Measurements from ENCODE around the gene KCNJ15. TPM values are rescaled to one million over a fixed set of nuclear protein-coding genes. Genes with fewer than 3 reads are reported as not detected.

KCNJ15 gene
- total and polyA plus RNA-seq, 2 of the 8 experiments (the other 6 are each of a cell fraction or from before 2014, with no cell fraction given), result under 0.01 TPM; not detected in 1

GRCh38 chr21:38329162-38329561, 72.4 kb downstream of the KCNJ15 start:
- Histone ChIP-seq H3K9me3 (ENCODE audit: insufficient read depth in 2 of 2, low read depth in 1 of 2, low read length in 1 of 2) (no peaks in the 10 kb centered on the region), H2BK12ac (ENCODE audit: low read depth, low read length) (no peak overlapping the region), H3K27ac (ENCODE audit: low read depth, low read length) (no peak overlapping the region), H2AK5ac (ENCODE audit: low read depth, low read length) (no peak overlapping the region), H3K79me1 (ENCODE audit: low read depth, low read length) (no peaks in the 10 kb centered on the region), H2BK20ac (ENCODE audit: low read length) (no peak overlapping the region), H2BK120ac (replicated peaks; ENCODE audit: low read depth, low read length) (no peak overlapping the region), H4K20me1 (replicated peaks in 1 of 2; ENCODE audit: control insufficient read depth in 1 of 2, insufficient read depth in 2 of 2, low read length in 2 of 2) (no peaks in the 10 kb centered on the region), H2AFZ (ENCODE audit: low read length) (no peak overlapping the region), H3K36me3 (ENCODE audit: control insufficient read depth in 2 of 4, insufficient read depth in 4 of 4, low read length in 3 of 4) (no peaks in the 10 kb centered on the region), H3K79me2 (ENCODE audit: control insufficient read depth in 1 of 2, insufficient read depth in 2 of 2, low read length in 2 of 2) (no peaks in the 10 kb centered on the region), H3K23ac (ENCODE audit: insufficient read length) (no peak overlapping the region), H2BK15ac (ENCODE audit: low read length) (no peak overlapping the region), H3K14ac (ENCODE audit: insufficient read length) (no peak overlapping the region), H3K23me2 (ENCODE audit: low read depth, low read length) (no peaks in the 10 kb centered on the region), H4K91ac (replicated peaks; ENCODE audit: insufficient read length, low read length) (no peak overlapping the region), H3K27me3 (replicated peaks in 1 of 4; ENCODE audit: control insufficient read depth in 3 of 4, extremely low read depth in 1 of 4, insufficient read depth in 3 of 4, low read length in 3 of 4) (no peaks in the 10 kb centered on the region), H3K56ac (replicated peaks; ENCODE audit: insufficient read length, low read depth, low read length) (no peak overlapping the region), H3K18ac (ENCODE audit: extremely low read depth, low read length) (no peak overlapping the region), H3K9ac (replicated peaks in 1 of 4; ENCODE audit: extremely low read depth in 1 of 4, low read depth in 3 of 4, low read length in 3 of 4) (no peak overlapping the region), H3K4me1 (replicated peaks in 1 of 4; ENCODE audit: control insufficient read depth in 3 of 4, insufficient read depth in 4 of 4, low read length in 3 of 4) (peaks cover 1 to 12% (median 9%) of the 10 kb centered on the region in 4 experiments; a peak in 6 of 7 replicates), H3K4me2 (ENCODE audit: insufficient read depth in 1 of 2, low read depth in 2 of 2, low read length in 2 of 2) (no peak overlapping the region), H3K4ac (replicated peaks; ENCODE audit: insufficient read length, low read depth, low read length) (no peak overlapping the region), H4K5ac (ENCODE audit: insufficient read length, low read depth, low read length) (no peak overlapping the region), H3K4me3 (ENCODE audit: extremely low read depth in 1 of 4, insufficient read depth in 2 of 4, low read depth in 3 of 4, low read length in 4 of 4) (no peak overlapping the region), H2BK5ac (ENCODE audit: low read depth, low read length) (no peak overlapping the region), H4K8ac (ENCODE audit: extremely low read depth, insufficient read depth, low read length) (no peak overlapping the region)
- 81% methylated on average over 2 of the region's 2 CpGs; no CpG with 5 or more reads in 1 of the 2 experiments for WGBS, 2 experiments (ENCODE audit: extremely low coverage in 1 of 2, insufficient coverage in 1 of 2, insufficient read length in 1 of 2, insufficient replicate concordance in 2 of 2, low coverage in 1 of 2, low lambda C conversion rate in 2 of 2, missing lambda C conversion rate in 1 of 2)
- DNase-seq (ENCODE audit: low read depth in 1 of 2, low spot score in 2 of 2) (no peak), FAIRE-seq (no peak)
- ChIA-PET POLR2A (ENCODE audit: partially characterized antibody) (no interaction called here), CTCF (ENCODE audit: partially characterized antibody) (interaction anchor here (0.5 to 2.0 kb wide), 9 partner anchors 9 to 798 kb away, joined by 3 to 11 read pairs (median 5); no protein-coding TSS in a partner anchor)
- TF ChIP-seq SP1 (IDR thresholded peaks at IDR 0.05; ENCODE audit: low read depth, low read length), result no peak
- no peak for TF ChIP-seq CREB1 (IDR thresholded peaks at IDR 0.05)
- TF ChIP-seq SIN3A (conservative IDR thresholded peaks at IDR 0.05 in 1 of 2, IDR thresholded peaks at IDR 0.05 in 1 of 2; ENCODE audit: low read depth in 1 of 2, low read length in 2 of 2), result no peak
- TF ChIP-seq EZH2 (IDR thresholded peaks at IDR 0.05; ENCODE audit: low read depth, low read length, severe bottlenecking), result no peak
- no peak for TF ChIP-seq JUN (IDR thresholded peaks at IDR 0.05; ENCODE audit: low read depth, low read length)
- TF ChIP-seq HDAC2 (IDR thresholded peaks at IDR 0.05; ENCODE audit: borderline replicate concordance in 1 of 2, low read depth in 2 of 2, low read length in 2 of 2), result no peak
- TF ChIP-seq NRF1 (IDR thresholded peaks at IDR 0.05; ENCODE audit: low read depth, low read length), result no peak
- no peak for TF ChIP-seq SIX5 (IDR thresholded peaks at IDR 0.05; ENCODE audit: low read depth, low read length)
- TF ChIP-seq RNF2 (IDR thresholded peaks at IDR 0.05; ENCODE audit: borderline replicate concordance, low read depth, low read length, missing control alignments, poor library complexity, severe bottlenecking), result no peak
- TF ChIP-seq SUZ12 (IDR thresholded peaks at IDR 0.05; ENCODE audit: low read length), result no peak
- TF ChIP-seq FOSL1 (IDR thresholded peaks at IDR 0.05; ENCODE audit: insufficient read depth, low read depth, low read length), result no peak

All from H1 (cell line).